BJ (cell line): ENCODE measurements around the gene DSCAML1. TPM values are rescaled to one million over a fixed set of nuclear protein-coding genes. Genes with fewer than 3 reads are reported as not detected.

ENCODE experiments used
- CTCF ChIA-PET: fragments of 350-600 bp; formaldehyde crosslinking; extraction: SDS; loops from one replicate; lab custom pipeline; 2021; ENCODE audit warnings: antibody characterized with exemption, inconsistent platforms; lab: Yijun Ruan, JAX
- POLR2A ChIA-PET: fragments of 300-600 bp; sonication (Branson Sonifier 250); formaldehyde crosslinking; extraction: SDS; loops from one replicate; lab custom pipeline; 2021; ENCODE audit warnings: antibody characterized with exemption; lab: Charles Lee
- DNase-seq: peaks from one replicate; pipeline ENCODE4 v3.0.0-alpha.2; 2011; ENCODE audit warnings: low read depth
- H3K27me3 ChIP-seq: 2 replicates; pipeline ENCODE4 v1.6.0; 2011; ENCODE audit warnings: low read length; ENCODE audit not compliant: control insufficient read depth, insufficient read depth
- H3K36me3 ChIP-seq: 2 replicates; pipeline ENCODE4 v1.5.1; 2011; ENCODE audit warnings: low read length; ENCODE audit not compliant: control insufficient read depth, insufficient read depth
- H3K4me3 ChIP-seq: 2 replicates; pipeline ENCODE4 v1.5.1; 2011; ENCODE audit warnings: low read depth, mild to moderate bottlenecking, control low read depth, low read length
- CTCF ChIP-seq: IDR thresholded peaks from 2 replicates; pipeline ENCODE4 v1.5.1; 2011; ENCODE audit warnings: low read depth, mild to moderate bottlenecking, control low read depth, inconsistent platforms, low read length, moderate library complexity; ENCODE audit not compliant: insufficient read depth
- polyA plus RNA-seq: library from polyadenylated mRNA; depleted of rRNA; stranded (reverse); fragments of >200 nt; gene quantifications from 2 replicates; pipeline ENCODE4 v1.2.3, GENCODE V29; 2011

The DSCAML1 gene
- polyA plus RNA-seq, 1 experiment: not detected

GRCh38 chr11:117834838-117835443, 37.9 kb upstream of the DSCAML1 start:
- ChIA-PET CTCF (interaction anchor here (0.7 to 4.9 kb wide), 5 partner anchors 9 to 112 kb away, joined by 3 to 26 read pairs (median 19); no protein-coding TSS in a partner anchor), POLR2A (no interaction called here)
- Histone ChIP-seq H3K36me3 (no peaks in the 10 kb centered on the region), H3K27me3 (peaks cover 4% of the 10 kb centered on the region), H3K4me3 (no peak overlapping the region)
- no peak for DNase-seq
- TF ChIP-seq CTCF: no peak

- no peak for TF ChIP-seq CTCF
- no peak for DNase-seq
- ChIA-PET POLR2A (no interaction called here), CTCF (interaction anchor here (0.6 to 4.9 kb wide), 7 partner anchors 10 to 220 kb away, joined by 3 to 26 read pairs (median 15); no protein-coding TSS in a partner anchor)
- Histone ChIP-seq H3K4me3 (no peak overlapping the region), H3K27me3 (peaks cover 2% of the 10 kb centered on the region), H3K36me3 (no peaks in the 10 kb centered on the region)
Observed at GRCh38 chr11:117834068-117834810, 37.2 kb upstream of the DSCAML1 start.

- no peak for DNase-seq
- Histone ChIP-seq H3K4me3 (no peak overlapping the region), H3K36me3 (no peaks in the 10 kb centered on the region), H3K27me3 (peaks cover 2% of the 10 kb centered on the region)
- TF ChIP-seq CTCF: no peak
- CTCF ChIA-PET: interaction anchor here (1.0 to 4.9 kb wide), 6 partner anchors 11 to 114 kb away, joined by 3 to 26 read pairs (median 17); no protein-coding TSS in a partner anchor
- POLR2A ChIA-PET: no interaction called here
Observed at GRCh38 chr11:117833401-117833891, 36.4 kb upstream of the DSCAML1 start.

GRCh38 chr11:117832511-117832910, 35.5 kb upstream of the DSCAML1 start:
- Histone ChIP-seq H3K4me3 (no peak overlapping the region), H3K27me3 (peaks cover 2% of the 10 kb centered on the region), H3K36me3 (no peaks in the 10 kb centered on the region)
- CTCF ChIA-PET: interaction anchor here (0.7 to 4.9 kb wide), 7 partner anchors 10 to 118 kb away, joined by 3 to 26 read pairs (median 15); no protein-coding TSS in a partner anchor
- POLR2A ChIA-PET: no interaction called here
- no peak for TF ChIP-seq CTCF
- no peak for DNase-seq

- no peak overlapping the region for H3K4me3 ChIP-seq
- no peak for TF ChIP-seq CTCF
- POLR2A ChIA-PET: no interaction called here
- CTCF ChIA-PET: interaction anchor here (0.7 to 4.9 kb wide), 8 partner anchors 9 to 388 kb away, joined by 3 to 26 read pairs (median 10); no protein-coding TSS in a partner anchor
- H3K36me3 ChIP-seq: no peaks in the 10 kb centered on the region
- peaks cover 2% of the 10 kb centered on the region for H3K27me3 ChIP-seq
- no peak for DNase-seq
Observed at GRCh38 chr11:117831661-117832415, 34.8 kb upstream of the DSCAML1 start.
